ENCODE results near the gene TBC1D9B.

DNA sequence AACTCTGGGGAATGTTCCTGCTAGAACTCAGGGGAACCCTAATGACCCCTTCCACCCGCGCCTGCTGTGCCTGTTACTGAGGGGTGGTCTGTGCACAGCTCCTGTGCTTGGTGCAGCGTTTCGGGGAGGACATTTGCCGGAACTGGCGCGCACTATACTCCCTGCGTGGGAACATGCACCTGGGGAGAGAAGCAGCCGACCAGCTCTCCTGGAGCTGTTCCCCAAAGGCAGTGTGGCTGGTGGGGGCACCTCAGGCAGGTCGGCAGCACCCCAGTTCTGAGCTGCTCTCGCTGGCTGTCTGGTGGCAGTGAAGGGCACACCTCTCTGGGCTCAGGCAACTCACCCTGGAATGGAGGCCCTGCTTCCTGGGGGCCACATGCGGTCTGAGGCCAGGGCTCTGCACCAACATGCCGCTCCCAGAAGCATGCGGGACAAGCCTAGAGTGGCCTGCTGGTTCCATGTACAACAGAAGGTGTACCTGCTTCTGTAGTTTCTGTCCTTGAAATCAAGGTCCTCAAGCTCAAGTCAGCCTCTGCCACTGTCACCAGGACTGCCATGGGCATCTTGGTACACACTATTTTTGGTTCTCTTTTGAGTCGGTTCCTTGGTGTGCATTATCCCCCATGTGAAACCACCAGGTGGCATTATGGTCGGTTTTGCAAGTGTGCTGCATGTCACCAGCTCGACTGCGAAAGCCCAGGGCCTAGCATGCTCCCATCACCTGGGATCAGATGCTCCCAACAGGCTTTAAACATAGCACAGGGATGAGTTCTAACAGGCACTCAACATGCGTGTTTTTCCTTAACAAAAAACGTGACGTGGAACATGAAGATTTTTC lies 41.2 kb downstream of the TBC1D9B start:
- TF ChIP-seq POLR2AphosphoS5 (IDR thresholded peaks at IDR 0.05) (no peak), CTCF (IDR thresholded peaks at IDR 0.05) (no peak), POLR2A (IDR thresholded peaks at IDR 0.05) (no peak)
